Kasumi-1 (cell line): ENCODE measurements around the gene MMAB.

Experiments
- DNase-seq, 2 experiments: peaks; one replicate each; lab custom pipeline; 2025; lab: John Stamatoyannopoulos, UW

Gene MMAB

GRCh38 chr12:109573029-109573913 is at the start of gene MMAB, which contains the start of gene MVK:
TSS of gene MMAB (minus strand) at chr12:109573504. CDS start at chr12:109573480, 24 bp downstream.
TSS of gene MVK (plus strand) at chr12:109573794. CDS start at chr12:109574823, 1,029 bp downstream.
- DNase-seq, result peak; percentile 99

GRCh38 chr12:109621901-109622364 is 48.6 kb upstream of the MMAB start:
- DNase-seq, result no peak

GRCh38 chr12:109621211-109621694 is 47.9 kb upstream of the MMAB start:
- DNase-seq, result no peak

GRCh38 chr12:109619002-109619604 is 45.8 kb upstream of the MMAB start:
- no peak for DNase-seq

GRCh38 chr12:109618082-109618481 is 44.8 kb upstream of the MMAB start:
- no peak for DNase-seq

- DNase-seq, result no peak
Observed at GRCh38 chr12:109617491-109617890, 44.2 kb upstream of the MMAB start.

- DNase-seq, result no peak
Observed at GRCh38 chr12:109615556-109616229, 42.4 kb upstream of the MMAB start.

- no peak for DNase-seq
Observed at GRCh38 chr12:109613649-109614455, 40.5 kb upstream of the MMAB start.

GRCh38 chr12:109612975-109613502 is 39.7 kb upstream of the MMAB start:
- DNase-seq, result peak; percentile 7 to 13

- DNase-seq, result no peak
Observed at GRCh38 chr12:109612003-109612402, 38.7 kb upstream of the MMAB start.

GRCh38 chr12:109611223-109611622 is 37.9 kb upstream of the MMAB start:
- DNase-seq, result no peak

GRCh38 chr12:109610523-109610922 is 37.2 kb upstream of the MMAB start:
- no peak for DNase-seq

- DNase-seq, result no peak
Observed at GRCh38 chr12:109609342-109609741, 36.0 kb upstream of the MMAB start.

GRCh38 chr12:109608793-109609192 is 35.5 kb upstream of the MMAB start:
- no peak for DNase-seq

GRCh38 chr12:109608270-109608669 is 35.0 kb upstream of the MMAB start:
- DNase-seq, result no peak

GRCh38 chr12:109607618-109608017 is 34.3 kb upstream of the MMAB start:
- no peak for DNase-seq

GRCh38 chr12:109606320-109607028 is 33.2 kb upstream of the MMAB start:
- DNase-seq, result no peak

- DNase-seq, result no peak
Observed at GRCh38 chr12:109605599-109606228, 32.4 kb upstream of the MMAB start.

GRCh38 chr12:109605016-109605415 is 31.7 kb upstream of the MMAB start:
- DNase-seq, result no peak

GRCh38 chr12:109604132-109604585 is 30.9 kb upstream of the MMAB start:
- DNase-seq, result no peak
